ENCODE data around the gene CERKL. TPM values are rescaled to one million over a fixed set of nuclear protein-coding genes. Genes with fewer than 3 reads are reported as not detected.

The CERKL gene
- total and polyA plus RNA-seq, 2 experiments from 2014 or later: 1.9 to 2.3 TPM

DNA sequence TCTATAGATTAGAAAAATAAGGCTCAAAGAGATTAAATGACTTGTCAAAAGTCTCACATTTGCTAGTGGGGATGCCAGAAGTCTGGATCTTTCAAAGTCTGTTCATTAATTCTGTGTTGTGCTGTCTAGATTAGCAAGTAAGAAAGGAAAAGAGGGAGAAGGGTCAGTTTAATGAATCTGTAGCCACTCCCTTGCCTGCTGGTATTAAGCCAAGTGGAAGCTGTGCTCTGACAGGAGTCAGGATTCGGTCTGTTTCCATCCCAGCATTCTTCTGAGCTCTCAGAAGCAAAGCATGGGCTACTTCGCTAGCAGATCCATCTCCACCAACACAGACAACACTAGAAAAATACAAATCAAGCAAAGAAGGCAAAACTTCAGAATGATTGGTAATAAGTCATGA lies 98.5 kb downstream of the CERKL start:
- Histone ChIP-seq H2AFZ (no peak overlapping the region), H3K27me3 (no peaks in the 10 kb centered on the region), H4K20me1 (ENCODE audit: insufficient read depth, poor library complexity, severe bottlenecking) (no peaks in the 10 kb centered on the region), H3K9me3 (ENCODE audit: low read depth) (no peaks in the 10 kb centered on the region), H3K27ac (no peak overlapping the region), H3K4me2 (no peak overlapping the region), H3K9me2 (replicated peaks; ENCODE audit: insufficient read depth) (no peaks in the 10 kb centered on the region), H3K36me3 (replicated peaks; ENCODE audit: insufficient read depth, low read depth) (no peaks in the 10 kb centered on the region), H3K4me3 (no peak overlapping the region), H3K4me1 (ENCODE audit: insufficient read depth) (no peaks in the 10 kb centered on the region), H3K79me2 (no peaks in the 10 kb centered on the region)
- DNase-seq (ENCODE audit: low spot score): no peak
- no peak for TF ChIP-seq EZH2phosphoT487 (IDR thresholded peaks at IDR 0.05; ENCODE audit: low read depth, severe bottlenecking, unreplicated experiment)
- no peak for TF ChIP-seq EZH2 (IDR thresholded peaks at IDR 0.05; ENCODE audit: borderline replicate concordance)
- TF ChIP-seq, protein P1, sequence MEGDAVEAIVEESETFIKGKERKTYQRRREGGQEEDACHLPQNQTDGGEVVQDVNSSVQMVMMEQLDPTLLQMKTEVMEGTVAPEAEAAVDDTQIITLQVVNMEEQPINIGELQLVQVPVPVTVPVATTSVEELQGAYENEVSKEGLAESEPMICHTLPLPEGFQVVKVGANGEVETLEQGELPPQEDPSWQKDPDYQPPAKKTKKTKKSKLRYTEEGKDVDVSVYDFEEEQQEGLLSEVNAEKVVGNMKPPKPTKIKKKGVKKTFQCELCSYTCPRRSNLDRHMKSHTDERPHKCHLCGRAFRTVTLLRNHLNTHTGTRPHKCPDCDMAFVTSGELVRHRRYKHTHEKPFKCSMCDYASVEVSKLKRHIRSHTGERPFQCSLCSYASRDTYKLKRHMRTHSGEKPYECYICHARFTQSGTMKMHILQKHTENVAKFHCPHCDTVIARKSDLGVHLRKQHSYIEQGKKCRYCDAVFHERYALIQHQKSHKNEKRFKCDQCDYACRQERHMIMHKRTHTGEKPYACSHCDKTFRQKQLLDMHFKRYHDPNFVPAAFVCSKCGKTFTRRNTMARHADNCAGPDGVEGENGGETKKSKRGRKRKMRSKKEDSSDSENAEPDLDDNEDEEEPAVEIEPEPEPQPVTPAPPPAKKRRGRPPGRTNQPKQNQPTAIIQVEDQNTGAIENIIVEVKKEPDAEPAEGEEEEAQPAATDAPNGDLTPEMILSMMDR (IDR thresholded peaks at IDR 0.05; ENCODE audit: poor library complexity): no peak
- WGBS (ENCODE audit: low lambda C conversion rate, missing lambda C conversion rate): 96% methylated on average over 2 of the region's 2 CpGs

DNA sequence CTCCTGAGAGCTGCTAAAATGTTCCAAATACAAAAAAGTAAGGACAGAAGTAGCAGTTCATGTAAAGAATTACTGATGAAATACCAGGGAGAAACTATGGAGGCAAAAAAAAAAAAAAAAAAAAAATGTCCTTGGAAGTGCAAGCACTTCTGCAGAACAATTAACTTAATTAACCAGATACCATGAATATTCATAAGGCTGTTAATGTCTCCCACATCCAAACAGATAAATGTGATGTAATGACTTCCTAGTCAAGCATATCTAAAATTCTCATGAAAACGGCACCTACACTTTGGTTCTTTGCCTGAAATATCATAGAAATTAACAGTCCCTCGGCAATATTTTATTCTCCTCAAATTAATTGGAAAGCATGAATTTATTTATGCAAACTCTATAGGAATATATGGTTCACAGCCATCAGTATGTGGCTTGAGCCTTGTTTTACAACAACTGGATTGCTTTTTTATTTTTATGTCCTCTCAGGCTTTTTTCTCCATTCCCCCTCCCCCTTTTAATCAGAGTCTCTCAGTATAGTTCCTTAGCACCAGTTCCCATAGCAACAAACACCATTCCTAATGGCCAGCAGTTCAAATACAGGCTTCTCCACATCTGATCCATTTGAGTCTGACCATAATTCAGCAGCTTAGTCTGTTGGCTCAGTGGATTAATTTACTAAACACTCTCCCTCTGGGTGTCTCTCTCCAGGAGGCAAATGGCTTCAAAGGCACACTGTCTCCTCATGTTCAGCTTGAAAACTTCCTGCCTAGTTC lies 102.7 kb downstream of the CERKL start:
- H3K27ac ChIP-seq: no peak overlapping the region
- no peaks in the 10 kb centered on the region for H3K79me2 ChIP-seq
- 98% methylated on average over 2 of the region's 2 CpGs for WGBS (ENCODE audit: low lambda C conversion rate, missing lambda C conversion rate)
- no peaks in the 10 kb centered on the region for H3K27me3 ChIP-seq
- DNase-seq (ENCODE audit: low spot score): no peak
- H3K9me2 ChIP-seq (replicated peaks; ENCODE audit: insufficient read depth): no peaks in the 10 kb centered on the region
- H3K36me3 ChIP-seq (replicated peaks; ENCODE audit: insufficient read depth, low read depth): no peaks in the 10 kb centered on the region
- no peaks in the 10 kb centered on the region for H3K4me1 ChIP-seq (ENCODE audit: insufficient read depth)
- no peaks in the 10 kb centered on the region for H4K20me1 ChIP-seq (ENCODE audit: insufficient read depth, poor library complexity, severe bottlenecking)
- H3K4me3 ChIP-seq: no peak overlapping the region
- no peak overlapping the region for H2AFZ ChIP-seq
- H3K4me2 ChIP-seq: no peak overlapping the region
- no peak for TF ChIP-seq EZH2 (IDR thresholded peaks at IDR 0.05; ENCODE audit: borderline replicate concordance)
- TF ChIP-seq, protein P1 (IDR thresholded peaks at IDR 0.05; ENCODE audit: poor library complexity): no peak
- TF ChIP-seq EZH2phosphoT487 (IDR thresholded peaks at IDR 0.05; ENCODE audit: low read depth, severe bottlenecking, unreplicated experiment): no peak
- H3K9me3 ChIP-seq (ENCODE audit: low read depth): no peaks in the 10 kb centered on the region

DNA sequence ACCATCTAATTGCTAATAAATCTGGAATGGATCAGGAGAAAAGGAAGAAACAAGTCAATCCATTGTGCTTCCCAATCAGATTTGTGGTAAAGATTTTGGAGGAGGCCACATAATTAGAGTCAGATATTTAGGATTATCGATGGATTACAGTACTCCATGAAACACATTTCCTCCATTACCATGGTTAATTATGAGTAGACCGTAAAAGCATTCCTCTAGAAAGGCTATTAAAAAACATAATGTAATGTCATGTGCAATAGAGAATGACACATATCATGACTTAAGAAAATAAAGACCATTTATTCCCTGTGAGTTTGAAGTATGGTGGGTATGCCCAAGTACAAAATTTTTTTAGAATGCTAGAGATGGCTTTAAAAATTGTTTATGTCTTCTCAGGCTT lies 103.7 kb downstream of the CERKL start:
- no peaks in the 10 kb centered on the region for H3K9me2 ChIP-seq (replicated peaks; ENCODE audit: insufficient read depth)
- TF ChIP-seq, protein P1 (IDR thresholded peaks at IDR 0.05; ENCODE audit: poor library complexity): no peak
- TF ChIP-seq EZH2phosphoT487 (IDR thresholded peaks at IDR 0.05; ENCODE audit: low read depth, severe bottlenecking, unreplicated experiment) (no peak), EZH2 (IDR thresholded peaks at IDR 0.05; ENCODE audit: borderline replicate concordance) (no peak)
- H3K4me3 ChIP-seq: no peak overlapping the region
- no peak overlapping the region for H3K27ac ChIP-seq
- no peaks in the 10 kb centered on the region for H3K27me3 ChIP-seq
- no peaks in the 10 kb centered on the region for H3K79me2 ChIP-seq
- H2AFZ ChIP-seq: no peak overlapping the region
- H3K9me3 ChIP-seq (ENCODE audit: low read depth): no peaks in the 10 kb centered on the region
- H4K20me1 ChIP-seq (ENCODE audit: insufficient read depth, poor library complexity, severe bottlenecking): no peaks in the 10 kb centered on the region
- H3K4me1 ChIP-seq (ENCODE audit: insufficient read depth): no peaks in the 10 kb centered on the region
- H3K36me3 ChIP-seq (replicated peaks; ENCODE audit: insufficient read depth, low read depth): no peaks in the 10 kb centered on the region
- H3K4me2 ChIP-seq: no peak overlapping the region
- 76% methylated on average over 2 of the region's 2 CpGs for WGBS (ENCODE audit: low lambda C conversion rate, missing lambda C conversion rate)
- no peak for DNase-seq (ENCODE audit: low spot score)
